Osteoblast (primary cell): ENCODE results near the gene CEP350. TPM values are rescaled to one million over a fixed set of nuclear protein-coding genes. Genes with fewer than 3 reads are reported as not detected.

ENCODE experiments used
- DNase-seq: peaks from one replicate; pipeline ENCODE4 v3.0.0; 2011; ENCODE audit warnings: low spot score, mixed read lengths; ENCODE audit not compliant: insufficient read length; ENCODE audit errors: missing footprints
- H2AFZ ChIP-seq: 2 replicates; pipeline ENCODE4 v1.6.0; 2011; ENCODE audit warnings: mild to moderate bottlenecking, low read length
- H3K27ac ChIP-seq: 2 replicates; pipeline ENCODE4 v1.5.1; 2011; ENCODE audit warnings: mild to moderate bottlenecking, low read depth, low read length, moderate library complexity
- H3K27me3 ChIP-seq: 2 replicates; pipeline ENCODE4 v1.6.0; 2012; ENCODE audit warnings: mild to moderate bottlenecking, control low read depth, inconsistent platforms, low read length, moderate library complexity; ENCODE audit not compliant: insufficient read depth
- H3K36me3 ChIP-seq: 2 replicates; pipeline ENCODE4 v1.5.1; 2011; ENCODE audit warnings: mild to moderate bottlenecking, low read length, control low read depth, moderate library complexity; ENCODE audit not compliant: insufficient read depth
- H3K4me1 ChIP-seq: 2 replicates; pipeline ENCODE4 v1.5.1; 2011; ENCODE audit warnings: mild to moderate bottlenecking, low read length, control low read depth, moderate library complexity; ENCODE audit not compliant: insufficient read depth
- H3K4me2 ChIP-seq: 2 replicates; pipeline ENCODE4 v1.6.0; 2011; ENCODE audit warnings: mild to moderate bottlenecking, low read length; ENCODE audit not compliant: insufficient read depth
- H3K4me3 ChIP-seq: fragments of 200-600 bp; sonication (generic); 3 replicates; pipeline ENCODE4 v1.5.1; 2012; ENCODE audit warnings: mild to moderate bottlenecking, low read length, inconsistent platforms; ENCODE audit not compliant: insufficient read depth
- H3K79me2 ChIP-seq: 2 replicates; pipeline ENCODE4 v1.6.0; 2012; ENCODE audit warnings: mild to moderate bottlenecking, low read length, control low read depth, inconsistent platforms; ENCODE audit not compliant: insufficient read depth
- H3K9me3 ChIP-seq: 2 replicates; pipeline ENCODE4 v1.5.1; 2011; ENCODE audit warnings: low read depth, low read length, control low read depth
- H4K20me1 ChIP-seq: 2 replicates; pipeline ENCODE4 v1.6.0; 2012; ENCODE audit warnings: mild to moderate bottlenecking, low read length, control low read depth; ENCODE audit not compliant: insufficient read depth
- total RNA-seq: library from RNA; depleted of rRNA; stranded (reverse); fragments of >200 nt; gene quantifications from 2 replicates; pipeline ENCODE4 v1.2.3, GENCODE V29; 2012
- TF ChIP-seq, protein P1 (sequence below): IDR thresholded peaks from 2 replicates; pipeline ENCODE4 v1.5.1; 2011; ENCODE audit warnings: mild to moderate bottlenecking, low read depth, low read length, moderate library complexity; ENCODE audit errors: extremely low read depth

Gene CEP350
- total RNA-seq, 1 donor = 82.2 TPM

DNA sequence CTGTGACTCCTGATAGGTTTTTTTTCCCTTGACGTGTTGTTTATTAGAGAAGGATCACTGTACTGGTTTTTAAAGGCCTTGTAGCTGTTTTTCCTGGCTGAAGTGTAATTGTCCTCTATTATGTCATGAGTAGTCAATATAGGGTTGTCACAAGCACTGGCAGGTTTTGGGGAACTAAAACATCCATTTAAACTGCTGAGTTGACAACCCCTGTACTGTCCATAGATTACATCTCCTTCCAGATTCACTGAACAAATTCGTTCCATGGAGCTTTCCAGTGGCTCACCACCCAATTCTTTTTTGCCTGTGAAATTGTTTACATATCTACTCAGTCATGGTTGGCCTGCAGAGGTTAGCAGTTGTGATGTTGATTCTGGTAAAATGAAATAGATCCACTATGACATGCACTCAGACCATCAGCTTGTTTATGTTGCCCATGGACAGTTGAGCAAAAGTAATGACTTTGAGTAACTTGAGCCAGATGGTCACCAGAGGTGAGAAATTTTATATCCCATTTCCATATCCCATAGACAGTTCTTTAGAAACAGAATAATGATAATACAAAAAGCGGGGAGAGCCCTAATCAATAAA, 140.2 kb downstream of the CEP350 start:
- H3K4me2 ChIP-seq = no peak overlapping the region
- peaks cover 2% of the 10 kb centered on the region for H4K20me1 ChIP-seq
- DNase-seq = no peak
- TF ChIP-seq, protein P1, sequence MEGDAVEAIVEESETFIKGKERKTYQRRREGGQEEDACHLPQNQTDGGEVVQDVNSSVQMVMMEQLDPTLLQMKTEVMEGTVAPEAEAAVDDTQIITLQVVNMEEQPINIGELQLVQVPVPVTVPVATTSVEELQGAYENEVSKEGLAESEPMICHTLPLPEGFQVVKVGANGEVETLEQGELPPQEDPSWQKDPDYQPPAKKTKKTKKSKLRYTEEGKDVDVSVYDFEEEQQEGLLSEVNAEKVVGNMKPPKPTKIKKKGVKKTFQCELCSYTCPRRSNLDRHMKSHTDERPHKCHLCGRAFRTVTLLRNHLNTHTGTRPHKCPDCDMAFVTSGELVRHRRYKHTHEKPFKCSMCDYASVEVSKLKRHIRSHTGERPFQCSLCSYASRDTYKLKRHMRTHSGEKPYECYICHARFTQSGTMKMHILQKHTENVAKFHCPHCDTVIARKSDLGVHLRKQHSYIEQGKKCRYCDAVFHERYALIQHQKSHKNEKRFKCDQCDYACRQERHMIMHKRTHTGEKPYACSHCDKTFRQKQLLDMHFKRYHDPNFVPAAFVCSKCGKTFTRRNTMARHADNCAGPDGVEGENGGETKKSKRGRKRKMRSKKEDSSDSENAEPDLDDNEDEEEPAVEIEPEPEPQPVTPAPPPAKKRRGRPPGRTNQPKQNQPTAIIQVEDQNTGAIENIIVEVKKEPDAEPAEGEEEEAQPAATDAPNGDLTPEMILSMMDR = no peak
- H3K27ac ChIP-seq = no peak overlapping the region
- no peaks in the 10 kb centered on the region for H3K27me3 ChIP-seq
- H3K36me3 ChIP-seq = peaks cover 45% of the 10 kb centered on the region
- H3K79me2 ChIP-seq = no peaks in the 10 kb centered on the region
- H2AFZ ChIP-seq = no peak overlapping the region
- H3K9me3 ChIP-seq = no peaks in the 10 kb centered on the region
- H3K4me3 ChIP-seq = no peak overlapping the region
- H3K4me1 ChIP-seq = peaks cover 21% of the 10 kb centered on the region

DNA sequence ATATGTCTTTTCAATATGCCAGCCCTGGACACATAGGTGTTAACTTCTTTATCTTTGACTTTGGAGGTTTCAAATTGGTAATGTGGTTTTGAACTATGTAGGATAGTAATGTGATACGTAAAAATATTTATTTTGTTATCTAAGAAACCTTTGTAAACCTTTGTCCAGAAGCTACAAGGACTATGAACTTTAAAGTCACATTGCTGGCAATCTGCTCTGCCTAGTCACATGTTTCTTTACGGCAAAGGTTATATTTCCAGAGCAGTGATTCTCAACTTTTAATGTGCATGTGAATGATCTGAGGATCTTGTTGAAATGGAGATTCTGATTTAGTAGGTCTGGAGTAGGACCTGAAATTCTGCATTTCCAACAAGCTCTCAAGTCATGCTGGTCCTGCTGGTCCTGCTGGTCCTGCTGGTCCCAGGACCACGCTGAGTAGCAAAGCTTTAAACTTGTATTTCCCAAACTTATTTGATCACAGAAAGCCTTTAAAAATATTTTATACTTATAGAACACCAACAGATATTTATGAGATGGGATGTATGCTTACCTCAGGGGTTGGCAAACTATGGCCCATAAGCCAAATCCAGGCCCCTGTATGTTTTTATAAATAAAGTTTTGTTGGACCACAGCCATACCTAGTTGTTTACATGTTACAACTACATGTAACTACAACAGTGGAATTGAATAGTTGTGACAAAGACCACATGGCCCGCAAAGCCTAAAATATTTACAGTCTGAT, 142.1 kb downstream of the CEP350 start:
- H3K4me2 ChIP-seq = no peak overlapping the region

DNA sequence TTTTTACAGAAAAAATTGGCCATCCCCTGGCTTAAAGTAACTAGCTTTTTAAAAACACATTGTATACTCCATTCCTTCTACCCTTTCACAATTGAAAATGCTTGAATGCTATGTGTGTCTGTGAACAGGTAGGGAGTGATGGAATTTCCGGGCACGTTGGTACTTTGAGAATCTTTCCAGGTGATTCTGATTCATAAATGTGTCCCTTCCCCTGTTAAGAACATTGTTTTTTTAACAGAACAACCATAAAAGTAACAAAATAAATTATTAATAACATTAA, 142.7 kb downstream of the CEP350 start:
- Histone ChIP-seq H3K4me2 (no peak overlapping the region), H2AFZ (no peak overlapping the region), H3K4me3 (no peak overlapping the region), H3K27me3 (no peaks in the 10 kb centered on the region), H3K4me1 (peaks cover 21% of the 10 kb centered on the region), H3K36me3 (peaks cover 42% of the 10 kb centered on the region), H3K27ac (no peak overlapping the region), H4K20me1 (peaks cover 2% of the 10 kb centered on the region), H3K9me3 (no peaks in the 10 kb centered on the region), H3K79me2 (no peaks in the 10 kb centered on the region)
- TF ChIP-seq, protein P1 = no peak
- DNase-seq = no peak

More for the DNA sequence above, 142.1 kb downstream of the CEP350 start:
- no peaks in the 10 kb centered on the region for H3K79me2 ChIP-seq
- peaks cover 21% of the 10 kb centered on the region for H3K4me1 ChIP-seq
- H3K27me3 ChIP-seq = no peaks in the 10 kb centered on the region
- no peak overlapping the region for H2AFZ ChIP-seq
- H3K27ac ChIP-seq = no peak overlapping the region
- no peak overlapping the region for H3K4me3 ChIP-seq
- DNase-seq = no peak
- peaks cover 44% of the 10 kb centered on the region for H3K36me3 ChIP-seq
- peaks cover 2% of the 10 kb centered on the region for H4K20me1 ChIP-seq
- TF ChIP-seq, protein P1 = no peak
- H3K9me3 ChIP-seq = no peaks in the 10 kb centered on the region

DNA sequence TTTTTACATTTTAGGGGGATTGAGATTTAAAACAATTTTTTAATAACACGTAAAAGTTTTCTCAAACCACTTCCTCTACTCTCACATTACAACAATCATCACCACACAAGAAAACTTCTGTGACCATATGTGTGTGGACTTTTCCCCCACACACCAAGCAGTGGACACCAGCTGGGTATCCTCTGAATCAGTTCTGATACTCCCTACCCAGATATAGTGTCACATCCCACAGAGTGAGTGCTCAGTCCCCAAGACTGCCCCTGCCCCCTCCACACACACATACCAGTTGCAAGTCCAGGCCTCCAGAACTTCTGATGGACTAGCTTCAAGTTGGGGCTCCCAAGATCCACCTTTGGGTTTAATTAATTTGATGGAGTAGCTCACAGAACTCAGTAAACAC, 146.8 kb downstream of the CEP350 start:
- Histone ChIP-seq H3K4me1 (peaks cover 9% of the 10 kb centered on the region), H4K20me1 (peaks cover 2% of the 10 kb centered on the region), H3K4me3 (no peak overlapping the region), H3K36me3 (peaks cover 28% of the 10 kb centered on the region), H3K27ac (no peak overlapping the region), H2AFZ (no peak overlapping the region), H3K79me2 (no peaks in the 10 kb centered on the region), H3K9me3 (no peaks in the 10 kb centered on the region), H3K27me3 (no peaks in the 10 kb centered on the region), H3K4me2 (no peak overlapping the region)
- DNase-seq = no peak
- TF ChIP-seq, protein P1 = no peak
